Lung microvascular endothelial cell (primary cell): Measurements from ENCODE around the gene LPCAT3. TPM values are rescaled to one million over a fixed set of nuclear protein-coding genes. Genes with fewer than 3 reads are reported as not detected.
A peak's percentile ranks its signal among the peaks of the same experiment; 100 is the strongest.
"Not testable (repeated sequence)": the region's sequence is repeated elsewhere in the genome, so short reads cannot be mapped to it uniquely, and the experiment has no call there.

Source experiments
- DNase-seq, 2 donors: peaks; one replicate each; pipeline versions ENCODE4 v3.0.0 to v3.0.0-alpha.2; 2010; ENCODE audit warnings: low read depth in 2 of 2
- total RNA-seq: library from RNA; depleted of rRNA; stranded (reverse); fragments of >200 nt; gene quantifications from 2 replicates; pipeline ENCODE4 v1.2.1, GENCODE V29; 2014

Gene LPCAT3
- 8.5 and 9.9 TPM in 2 replicates for total RNA-seq

GRCh38 chr12:7018350-7019042 lies at the start of gene LPCAT3:
TSS of gene LPCAT3 (minus strand) at chr12:7018476. CDS start at chr12:7018424, 52 bp downstream.
- peak; percentile 94 to 96 for DNase-seq

- DNase-seq = peak in 1 of 2 donors; percentile 53
These were observed 48.8 kb upstream of the LPCAT3 start for GRCh38 chr12:7067096-7067495.

- no peak for DNase-seq
These were observed 48.3 kb upstream of the LPCAT3 start for GRCh38 chr12:7066596-7066995.

GRCh38 chr12:7065073-7065623 lies 46.9 kb upstream of the LPCAT3 start:
- DNase-seq = no peak

- no peak for DNase-seq
These were observed 46.2 kb upstream of the LPCAT3 start for GRCh38 chr12:7064516-7064915.

GRCh38 chr12:7061596-7061995 lies 43.3 kb upstream of the LPCAT3 start:
- DNase-seq = no peak

- no peak for DNase-seq
These were observed 42.9 kb upstream of the LPCAT3 start for GRCh38 chr12:7061138-7061537.

GRCh38 chr12:7060353-7060954 lies 42.2 kb upstream of the LPCAT3 start, which contains the start of gene C1S:
TSS of gene C1S (plus strand) at chr12:7060718. CDS start at chr12:7061913, 1,195 bp downstream.
- DNase-seq = peak; percentile 58 to 81

- no peak for DNase-seq
These were observed 41.5 kb upstream of the LPCAT3 start for GRCh38 chr12:7059780-7060179.

GRCh38 chr12:7058850-7059395 lies 40.6 kb upstream of the LPCAT3 start:
- no peak for DNase-seq

GRCh38 chr12:7058163-7058845 lies 40.0 kb upstream of the LPCAT3 start:
- no peak for DNase-seq

GRCh38 chr12:7055736-7056135 lies 37.5 kb upstream of the LPCAT3 start:
- not testable (repeated sequence) for DNase-seq

- no peak for DNase-seq
These were observed 36.6 kb upstream of the LPCAT3 start for GRCh38 chr12:7054925-7055324.

GRCh38 chr12:7049973-7050372 lies 31.7 kb upstream of the LPCAT3 start:
- DNase-seq = not testable (repeated sequence)

- DNase-seq = not testable (repeated sequence)
These were observed 31.2 kb upstream of the LPCAT3 start for GRCh38 chr12:7049445-7049951.

- peak in 1 of 2 donors; percentile 27 for DNase-seq
These were observed 29.0 kb upstream of the LPCAT3 start for GRCh38 chr12:7047306-7047705.

- DNase-seq = no peak
These were observed 28.3 kb upstream of the LPCAT3 start for GRCh38 chr12:7046383-7047105.

- DNase-seq = no peak
These were observed 27.6 kb upstream of the LPCAT3 start for GRCh38 chr12:7045913-7046312.

- DNase-seq = peak; percentile 29 to 50
These were observed 24.6 kb upstream of the LPCAT3 start for GRCh38 chr12:7042842-7043241.

GRCh38 chr12:7039403-7039802 lies 21.1 kb upstream of the LPCAT3 start:
- no peak for DNase-seq

GRCh38 chr12:7038591-7038990 lies 20.3 kb upstream of the LPCAT3 start:
- no peak for DNase-seq
